A673 (cell line): ENCODE results near the gene KRT8.

ENCODE experiments used
- EZH2 ChIP-seq: fragments of 200-600 bp; sonication (generic); IDR thresholded peaks from 2 replicates; pipeline ENCODE4 v1.6.1; 2017; ENCODE audit warnings: borderline replicate concordance, low read depth, mild to moderate bottlenecking, mixed read lengths, antibody characterized with exemption, low read length; ENCODE audit not compliant: poor library complexity, severe bottlenecking
- TF ChIP-seq, protein P1 (sequence below): fragments of 300-800, 200-600 bp; sonication (generic); conservative IDR thresholded peaks from 2 replicates; pipeline ENCODE4 v1.5.1; 2017; ENCODE audit warnings: low read depth, mild to moderate bottlenecking, antibody characterized with exemption, low read length, moderate library complexity, mixed read lengths

DNA sequence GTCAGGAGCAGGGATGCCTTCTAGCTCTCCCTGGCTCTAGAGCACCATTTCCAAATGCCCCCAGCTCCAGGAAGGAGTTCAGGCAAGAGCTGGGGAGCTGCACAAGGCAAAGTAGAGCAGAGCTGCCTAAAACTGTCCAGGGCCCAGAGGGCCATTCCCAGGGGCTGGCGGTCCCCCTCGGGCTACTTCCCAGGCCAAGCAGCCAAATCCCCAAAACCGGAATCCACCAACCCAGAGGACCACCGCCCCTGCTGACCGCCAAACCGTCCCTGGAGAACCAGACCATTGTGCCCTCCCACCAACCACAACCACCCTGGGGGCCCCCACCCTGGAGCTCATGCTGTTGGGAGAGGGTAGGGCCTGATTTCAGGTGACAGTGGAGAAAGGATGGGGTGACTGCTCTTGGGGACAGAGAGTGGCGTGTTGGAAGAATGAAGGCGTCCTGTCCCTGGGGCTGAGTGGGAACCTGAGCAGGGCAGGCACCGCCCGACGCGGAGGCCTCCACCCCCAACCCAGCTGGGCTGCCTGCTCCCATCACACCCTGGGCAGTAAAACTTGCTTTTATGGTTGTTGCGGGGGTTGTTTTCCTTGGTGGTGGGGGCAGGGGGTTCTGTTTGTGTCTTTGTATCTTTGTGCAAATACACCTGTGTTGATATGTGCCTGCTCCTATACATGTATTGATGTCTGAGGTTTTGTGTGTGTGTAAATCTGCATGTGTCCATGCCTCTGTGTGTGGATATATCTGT, 32.1 kb downstream of the KRT8 start:
- TF ChIP-seq, protein P1, sequence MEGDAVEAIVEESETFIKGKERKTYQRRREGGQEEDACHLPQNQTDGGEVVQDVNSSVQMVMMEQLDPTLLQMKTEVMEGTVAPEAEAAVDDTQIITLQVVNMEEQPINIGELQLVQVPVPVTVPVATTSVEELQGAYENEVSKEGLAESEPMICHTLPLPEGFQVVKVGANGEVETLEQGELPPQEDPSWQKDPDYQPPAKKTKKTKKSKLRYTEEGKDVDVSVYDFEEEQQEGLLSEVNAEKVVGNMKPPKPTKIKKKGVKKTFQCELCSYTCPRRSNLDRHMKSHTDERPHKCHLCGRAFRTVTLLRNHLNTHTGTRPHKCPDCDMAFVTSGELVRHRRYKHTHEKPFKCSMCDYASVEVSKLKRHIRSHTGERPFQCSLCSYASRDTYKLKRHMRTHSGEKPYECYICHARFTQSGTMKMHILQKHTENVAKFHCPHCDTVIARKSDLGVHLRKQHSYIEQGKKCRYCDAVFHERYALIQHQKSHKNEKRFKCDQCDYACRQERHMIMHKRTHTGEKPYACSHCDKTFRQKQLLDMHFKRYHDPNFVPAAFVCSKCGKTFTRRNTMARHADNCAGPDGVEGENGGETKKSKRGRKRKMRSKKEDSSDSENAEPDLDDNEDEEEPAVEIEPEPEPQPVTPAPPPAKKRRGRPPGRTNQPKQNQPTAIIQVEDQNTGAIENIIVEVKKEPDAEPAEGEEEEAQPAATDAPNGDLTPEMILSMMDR = no peak
- no peak for TF ChIP-seq EZH2
